NCI-H748 (cell line): ENCODE measurements around the gene SIRPB1.
"Not testable (repeated sequence)": the region's sequence is repeated elsewhere in the genome, so short reads cannot be mapped to it uniquely, and the experiment has no call there.

Source experiments
- DNase-seq: peaks from one replicate; lab custom pipeline; 2025; ENCODE audit not compliant: unreplicated experiment; lab: John Stamatoyannopoulos, UW

Gene SIRPB1

GRCh38 chr20:1619861-1620444 lies at the start of gene SIRPB1:
Gene SIRPB1, minus strand, starts transcription at chr20:1620009. Its CDS starts 65 bp downstream, at chr20:1619944.
- no peak for DNase-seq

- no peak for DNase-seq
Measured at GRCh38 chr20:1669304-1669703, 49.5 kb upstream of the SIRPB1 start.

- DNase-seq, result no peak
Measured at GRCh38 chr20:1667502-1668085, 47.8 kb upstream of the SIRPB1 start.

DNA sequence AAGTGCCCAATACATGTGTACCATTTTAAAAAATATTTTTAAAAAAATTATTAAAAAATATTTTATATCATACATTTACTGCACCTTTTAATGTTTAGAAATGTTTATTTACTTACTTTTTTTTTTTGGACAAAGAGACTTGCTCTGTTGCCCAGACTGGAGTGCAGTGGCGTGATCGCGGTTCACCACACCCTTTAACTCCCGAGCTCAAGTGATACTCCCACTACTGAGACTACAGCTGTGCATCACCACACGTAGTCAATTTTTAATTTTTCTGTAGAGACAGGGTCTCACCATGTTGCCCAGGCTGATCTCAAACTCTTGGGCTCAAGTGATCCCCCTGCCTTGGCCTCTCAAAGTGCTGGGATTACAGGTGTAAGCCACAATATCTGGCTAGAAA lies 47.0 kb upstream of the SIRPB1 start:
- DNase-seq, result no peak

- DNase-seq, result no peak
Measured at GRCh38 chr20:1665345-1665744, 45.5 kb upstream of the SIRPB1 start.

DNA sequence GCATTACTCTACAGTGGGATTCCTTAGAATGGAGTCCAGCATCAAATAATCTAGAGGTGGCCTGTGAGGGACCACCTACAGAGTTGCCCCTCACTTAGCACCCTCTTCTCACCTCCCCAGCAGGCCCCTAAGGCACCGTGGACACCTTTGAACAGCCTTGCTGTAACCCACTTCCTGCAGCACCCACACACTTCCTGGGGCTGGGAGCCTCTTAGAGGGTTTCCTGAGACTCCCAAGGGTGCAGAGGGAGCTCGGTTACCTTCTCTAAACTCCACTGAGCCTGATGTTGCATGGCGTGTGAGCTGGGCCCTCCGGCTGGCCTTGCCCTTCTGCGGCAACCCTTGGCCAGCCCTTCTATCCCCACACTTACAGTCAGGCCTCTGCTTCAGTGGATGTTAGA lies 45.1 kb upstream of the SIRPB1 start:
- DNase-seq, result no peak

DNA sequence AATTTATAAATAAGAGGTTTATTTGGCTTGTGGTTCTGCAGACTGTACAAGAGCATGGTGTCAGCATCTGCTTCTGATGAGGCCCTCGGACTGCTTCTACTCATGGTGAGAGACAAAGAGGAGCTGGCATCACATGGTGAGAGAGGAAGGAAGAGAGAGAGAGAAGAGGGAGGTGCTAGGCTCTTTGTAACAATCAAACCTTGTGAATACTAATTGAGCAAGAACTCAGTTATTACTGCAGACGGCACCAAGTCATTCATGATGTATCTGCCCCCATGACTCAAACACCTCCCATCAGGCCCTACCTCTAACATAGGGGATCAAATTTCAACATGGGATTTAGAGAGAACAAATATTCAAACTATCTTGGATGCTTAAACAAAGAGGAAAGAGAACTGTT lies 44.1 kb upstream of the SIRPB1 start:
- peak; percentile 20 for DNase-seq

DNA sequence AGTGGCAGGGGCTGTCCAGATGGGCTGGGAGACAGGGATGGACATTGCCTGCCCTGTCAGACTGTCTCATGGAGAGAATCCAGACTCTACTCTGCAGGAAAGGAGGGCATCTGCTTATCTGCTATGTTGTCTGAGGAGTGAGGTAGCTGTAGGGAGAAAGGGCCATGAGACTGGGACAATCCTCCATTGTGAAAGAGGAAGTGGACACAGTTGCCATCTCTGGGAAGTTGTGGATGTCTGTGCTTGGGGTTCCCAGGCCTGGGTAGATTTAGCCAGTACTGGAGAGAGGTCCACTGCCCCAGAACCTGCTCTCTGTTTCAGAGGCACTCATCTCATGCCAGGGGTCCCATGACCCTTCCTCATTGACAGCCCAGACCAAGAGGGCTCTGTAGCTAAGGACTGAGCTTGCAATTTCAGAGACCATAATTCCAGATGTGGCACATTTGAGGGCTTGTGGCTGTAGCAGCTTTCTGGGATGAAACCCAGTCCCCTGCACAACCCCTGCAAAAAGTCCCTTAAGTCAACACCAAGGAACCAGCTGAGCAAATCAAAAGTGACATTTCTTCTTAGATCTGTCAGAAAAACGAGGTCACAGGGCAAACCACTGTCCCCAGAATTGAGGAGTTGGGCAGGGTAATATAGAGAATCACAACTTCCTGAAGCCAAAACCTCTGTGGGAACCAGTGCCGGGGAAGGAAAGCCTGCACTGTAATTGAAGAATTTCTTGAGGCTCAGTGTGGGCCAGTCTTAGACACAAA lies 41.9 kb upstream of the SIRPB1 start:
- DNase-seq, result no peak

GRCh38 chr20:1660246-1660645 lies 40.4 kb upstream of the SIRPB1 start:
- DNase-seq, result no peak

DNA sequence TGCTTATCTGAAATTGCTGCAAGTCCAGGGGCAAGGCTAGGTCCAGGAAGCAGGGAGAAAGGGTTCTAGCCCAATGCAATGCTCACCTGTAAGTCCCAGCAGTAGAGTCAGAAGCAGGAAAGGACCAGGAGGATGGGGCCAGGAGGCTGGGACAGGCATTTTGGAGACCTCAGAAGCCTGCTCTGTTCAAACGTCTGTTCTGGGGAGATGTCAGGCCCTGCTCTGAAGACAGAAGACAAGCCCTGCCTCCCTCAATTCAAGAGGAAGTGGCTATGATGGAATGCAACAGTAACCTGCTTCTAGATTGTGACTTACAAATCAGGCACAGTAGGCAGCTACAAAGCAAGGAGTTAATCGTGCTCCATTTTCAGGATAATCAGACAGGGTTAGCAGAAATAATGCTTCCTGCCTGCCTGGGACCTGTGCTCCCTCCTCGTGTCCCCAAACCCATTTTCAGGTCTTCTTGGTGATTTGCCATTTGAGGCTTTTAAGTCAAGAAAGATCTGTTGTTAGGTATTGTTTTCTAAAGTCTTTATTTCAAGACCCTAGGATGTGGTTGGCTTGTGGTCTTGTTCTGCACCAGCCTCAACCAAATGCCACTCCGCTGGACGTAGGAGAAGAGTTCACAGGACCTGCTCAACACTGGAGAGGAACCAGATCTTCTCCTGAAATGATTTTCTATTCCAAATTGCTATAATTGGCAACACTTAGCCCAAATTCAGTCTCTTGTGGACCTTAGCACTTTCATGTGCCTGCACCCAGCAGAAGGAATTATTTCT lies 37.9 kb upstream of the SIRPB1 start, which contains the start of gene SIRPG:
SIRPG (minus strand) TSS at position 224 of the 779 bp plus-strand sequence; CDS start at position 159, 65 bp downstream.
- DNase-seq, result no peak

DNA sequence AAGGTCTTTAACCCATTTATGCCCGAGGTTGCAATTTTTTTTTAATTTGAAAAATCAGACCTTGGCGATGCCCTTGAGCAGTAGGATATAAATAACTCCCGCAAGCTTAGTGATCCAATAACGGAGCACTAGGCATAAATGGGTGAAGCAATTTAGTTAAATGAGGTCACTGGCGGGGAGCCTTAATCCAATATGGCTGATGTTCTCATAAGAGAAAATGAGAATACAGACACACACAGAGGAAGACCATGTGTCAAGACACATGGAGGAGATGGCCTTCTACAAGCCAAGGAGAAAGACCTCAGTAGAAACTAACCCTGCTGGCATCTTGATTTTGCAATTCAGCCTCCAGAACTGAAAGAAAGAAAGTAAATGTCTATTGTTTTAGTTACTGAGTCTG lies 37.0 kb upstream of the SIRPB1 start:
- DNase-seq, result no peak

- no peak for DNase-seq
Measured at GRCh38 chr20:1654996-1655395, 35.2 kb upstream of the SIRPB1 start.

GRCh38 chr20:1652960-1653359 lies 33.2 kb upstream of the SIRPB1 start:
- peak; percentile 16 for DNase-seq

GRCh38 chr20:1652104-1652503 lies 32.3 kb upstream of the SIRPB1 start:
- DNase-seq, result no peak

DNA sequence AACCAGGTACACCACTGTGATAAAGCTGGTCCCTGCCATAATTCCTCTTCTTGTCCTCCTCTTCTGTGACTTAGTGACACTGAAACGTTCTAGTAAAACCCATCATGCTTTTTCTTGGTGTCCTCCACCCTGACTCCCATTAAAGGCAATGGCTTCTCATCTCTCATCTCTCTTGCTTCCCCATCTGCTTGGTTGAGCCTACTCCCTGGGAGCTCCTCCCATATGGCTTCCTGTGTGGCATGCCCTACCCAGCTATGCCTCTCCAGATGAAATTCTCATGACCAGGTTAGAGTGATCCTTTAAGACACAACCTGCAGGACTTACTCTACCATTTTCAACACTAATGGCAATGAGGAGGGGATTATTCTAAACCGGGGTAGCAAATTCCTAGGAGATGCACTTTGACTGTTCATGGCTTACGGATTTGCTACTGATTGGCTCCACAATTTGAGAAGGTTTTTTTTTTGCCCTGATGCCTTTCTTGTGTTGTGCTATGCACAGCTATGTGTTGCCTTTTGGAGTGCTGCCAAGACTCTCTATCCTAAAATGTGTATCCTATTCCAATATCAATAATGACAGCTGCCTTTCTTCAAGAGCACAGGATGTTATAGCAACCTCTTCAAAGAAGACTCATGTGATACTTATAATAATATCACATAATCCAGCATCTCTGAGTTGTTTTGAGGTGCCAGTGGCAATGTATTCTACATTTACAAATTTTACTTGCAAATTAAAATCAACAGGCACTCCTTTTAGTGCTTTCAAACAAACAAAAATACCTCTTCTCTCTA lies 31.7 kb upstream of the SIRPB1 start:
- peak; percentile 71 for DNase-seq

GRCh38 chr20:1648101-1648500 lies 28.3 kb upstream of the SIRPB1 start:
- no peak for DNase-seq

- no peak for DNase-seq
Measured at GRCh38 chr20:1646975-1647431, 27.2 kb upstream of the SIRPB1 start.

DNA sequence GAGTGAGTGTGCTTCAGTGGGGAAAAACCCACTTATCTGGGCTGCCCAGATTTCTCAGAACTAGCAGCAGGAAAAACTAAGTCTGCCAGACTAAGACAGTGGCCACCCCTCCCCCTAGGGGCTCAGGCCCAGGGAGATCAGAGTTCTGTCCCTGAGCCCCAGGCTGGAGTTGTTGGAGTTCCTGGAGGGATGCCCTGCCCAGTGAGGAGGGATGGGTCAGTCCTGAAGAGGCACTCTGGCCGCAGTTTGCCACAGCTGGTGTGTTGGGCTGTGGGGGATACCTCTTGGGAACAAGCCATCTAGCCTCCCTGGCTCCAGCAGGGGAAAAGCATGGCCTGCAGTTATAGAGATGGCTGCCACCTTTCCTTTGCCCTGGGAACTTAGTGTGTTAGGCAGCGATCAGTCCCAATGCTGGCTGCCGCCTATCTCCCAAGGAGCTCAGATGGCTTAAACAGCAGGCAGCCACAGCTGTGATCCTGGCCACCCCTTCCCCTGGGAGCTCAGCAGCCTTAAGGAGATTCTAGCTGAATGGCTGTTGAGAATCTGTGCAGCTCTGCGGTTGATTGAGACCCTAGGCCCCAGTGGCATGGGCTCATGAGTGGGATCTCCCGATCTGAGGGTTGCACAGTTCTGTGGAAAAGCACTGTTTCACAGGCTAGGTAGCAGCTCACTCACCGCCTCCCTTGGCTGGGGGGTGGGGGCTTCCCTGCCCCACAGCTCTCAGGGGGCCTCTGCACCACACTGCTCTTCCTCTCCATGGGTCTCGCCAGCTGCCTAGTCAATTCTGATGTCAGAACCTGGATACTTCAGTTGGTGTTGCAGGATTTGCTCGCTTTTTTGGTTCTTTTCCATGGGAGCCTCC lies 24.5 kb upstream of the SIRPB1 start:
- no peak for DNase-seq

- DNase-seq, result not testable (repeated sequence)
Measured at GRCh38 chr20:1638643-1639042, 18.8 kb upstream of the SIRPB1 start.

DNA sequence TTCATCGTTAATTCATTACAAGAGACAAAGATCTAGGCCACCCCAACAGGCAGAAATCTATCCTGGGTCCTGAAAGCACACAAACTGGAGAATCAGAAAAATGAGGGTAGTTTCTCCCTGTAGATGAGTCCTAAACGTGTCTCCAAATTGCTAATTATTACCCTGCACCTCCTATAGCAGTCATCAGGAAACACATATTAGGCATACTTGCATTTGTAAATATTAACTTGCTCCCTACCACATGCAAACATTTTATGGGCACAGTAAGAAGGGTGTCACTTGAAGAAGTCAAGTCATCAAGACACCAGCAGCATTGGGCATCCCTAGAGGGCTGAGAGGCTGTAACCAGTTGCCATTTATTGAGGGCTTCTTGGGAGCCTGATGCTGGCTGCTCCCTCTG lies 17.9 kb upstream of the SIRPB1 start:
- no peak for DNase-seq
